WTC11 (cell line): ENCODE results near the gene TLR5. TPM values are rescaled to one million over a fixed set of nuclear protein-coding genes. Genes with fewer than 3 reads are reported as not detected.

Experiments used
- ATAC-seq: fragments of 200-7000 bp; cut with Tn5 transposase; 2 replicates; pipeline ENCODE4 v1.10.0; 2021; ENCODE audit warnings: mild to moderate bottlenecking, moderate library complexity
- CTCF ChIA-PET: fragments of 300-600 bp; sonication (Branson Sonifier 250); formaldehyde crosslinking; loops from one replicate; lab custom pipeline; 2021; ENCODE audit warnings: antibody characterized with exemption; lab: Charles Lee
- POLR2A ChIA-PET: fragments of 350-600 bp; sonication (Branson Sonifier 250); formaldehyde crosslinking; loops from one replicate; lab custom pipeline; 2021; ENCODE audit warnings: antibody characterized with exemption; lab: Charles Lee
- DNase-seq: peaks from one replicate; pipeline ENCODE4 v3.0.0; 2021; ENCODE audit warnings: low spot score
- H3K27ac Mint-ChIP-seq: 2 replicates; pipeline ENCODE4 v1.8.0; 2021; ENCODE audit warnings: mixed read lengths
- H3K27me3 Mint-ChIP-seq: 2 replicates; pipeline ENCODE4 v1.8.0; 2021; ENCODE audit warnings: low read depth, mild to moderate bottlenecking, moderate library complexity, mixed read lengths
- H3K36me3 Mint-ChIP-seq: 2 replicates; pipeline ENCODE4 v1.8.0; 2021; ENCODE audit warnings: mixed read lengths
- H3K4me1 Mint-ChIP-seq: 2 replicates; pipeline ENCODE4 v1.8.0; 2022; ENCODE audit warnings: mixed read lengths
- H3K4me3 Mint-ChIP-seq: 2 replicates; pipeline ENCODE4 v1.8.0; 2021; ENCODE audit warnings: mild to moderate bottlenecking, moderate library complexity, mixed read lengths
- H3K9me3 Mint-ChIP-seq: 2 replicates; pipeline ENCODE4 v1.8.0; 2021; ENCODE audit warnings: mixed read lengths
- GABPB1 ChIP-seq: sonication (generic); formaldehyde crosslinking; IDR thresholded peaks from 2 replicates; pipeline ENCODE4 v1.8.1; 2023; ENCODE audit warnings: mild to moderate bottlenecking, missing genetic modification reagents
- KAT7 ChIP-seq: sonication (generic); formaldehyde crosslinking; IDR thresholded peaks from 2 replicates; pipeline ENCODE4 v1.8.1; 2023; ENCODE audit warnings: missing genetic modification reagents, mild to moderate bottlenecking, borderline replicate concordance
- NR3C1 ChIP-seq: sonication (generic); formaldehyde crosslinking; conservative IDR thresholded peaks from 2 replicates; pipeline ENCODE4 v1.8.1; 2023; ENCODE audit warnings: low read depth, mild to moderate bottlenecking, missing genetic modification reagents
- RELA ChIP-seq: sonication (generic); formaldehyde crosslinking; IDR thresholded peaks from 2 replicates; pipeline ENCODE4 v1.8.1; 2022; ENCODE audit warnings: missing genetic modification reagents, mild to moderate bottlenecking, borderline replicate concordance
- RORB ChIP-seq: fragments of 250-450 bp; sonication (Bioruptor Pico); IDR thresholded peaks from 2 replicates; pipeline ENCODE4 v1.9.0; 2021; ENCODE audit warnings: mild to moderate bottlenecking
- total RNA-seq: library from RNA; stranded (reverse); gene quantifications from 3 replicates; pipeline ENCODE4 v1.2.3, GENCODE V29; 2021
- TF ChIP-seq, protein P1 (sequence below): sonication (generic); formaldehyde crosslinking; IDR thresholded peaks from 2 replicates; pipeline ENCODE4 v1.8.1; 2023; ENCODE audit warnings: mild to moderate bottlenecking, missing genetic modification reagents
- TF ChIP-seq, protein P2 (sequence below): sonication (generic); formaldehyde crosslinking; IDR thresholded peaks from 2 replicates; pipeline ENCODE4 v1.8.0; 2022; ENCODE audit warnings: missing genetic modification reagents
- TF ChIP-seq, protein P3 (sequence below): sonication (generic); formaldehyde crosslinking; IDR thresholded peaks from 2 replicates; pipeline ENCODE4 v1.8.0; 2023; ENCODE audit warnings: missing genetic modification reagents, mild to moderate bottlenecking, borderline replicate concordance
- TF ChIP-seq, protein P4 (sequence below): sonication (generic); formaldehyde crosslinking; IDR thresholded peaks from 2 replicates; pipeline ENCODE4 v1.8.1; 2023; ENCODE audit warnings: mild to moderate bottlenecking, missing genetic modification reagents, borderline replicate concordance
- TF ChIP-seq, protein P5 (sequence below): sonication (generic); formaldehyde crosslinking; IDR thresholded peaks from 2 replicates; pipeline ENCODE4 v1.8.1; 2022; ENCODE audit warnings: low read depth, missing genetic modification reagents, borderline replicate concordance
- TF ChIP-seq, protein P6 (sequence below): fragments of 250-450 bp; sonication (Bioruptor Pico); IDR thresholded peaks from 2 replicates; pipeline ENCODE4 v1.9.0; 2021; ENCODE audit warnings: mild to moderate bottlenecking

Gene TLR5
- total RNA-seq, 1 experiment from 2014 or later: 0.46 TPM

DNA sequence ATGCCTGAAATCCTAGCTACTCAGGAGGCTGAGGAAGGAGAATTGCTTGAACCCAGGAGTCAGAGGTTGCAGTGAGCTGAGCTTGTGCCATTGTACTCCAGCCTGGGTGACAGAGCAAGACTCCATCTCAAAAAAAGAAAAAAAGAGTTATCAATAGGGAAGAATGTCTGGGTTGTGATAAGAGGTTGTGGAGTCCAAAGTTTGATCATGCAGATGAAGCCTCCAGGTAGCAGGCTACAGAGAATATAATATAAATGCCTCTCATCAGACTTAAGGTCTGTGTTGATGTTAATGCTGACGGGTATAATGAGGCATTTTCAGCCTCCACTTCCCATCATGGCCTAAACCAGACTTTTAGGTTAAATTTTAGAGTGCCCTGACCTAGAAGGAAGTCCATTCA lies 24.6 kb downstream of the TLR5 start (continued):
- TF ChIP-seq NR3C1 (no peak), KAT7 (CRISPR knock-in tag) (no peak), GABPB1 (CRISPR knock-in tag) (no peak), RELA (no peak)
- TF ChIP-seq, protein P1, sequence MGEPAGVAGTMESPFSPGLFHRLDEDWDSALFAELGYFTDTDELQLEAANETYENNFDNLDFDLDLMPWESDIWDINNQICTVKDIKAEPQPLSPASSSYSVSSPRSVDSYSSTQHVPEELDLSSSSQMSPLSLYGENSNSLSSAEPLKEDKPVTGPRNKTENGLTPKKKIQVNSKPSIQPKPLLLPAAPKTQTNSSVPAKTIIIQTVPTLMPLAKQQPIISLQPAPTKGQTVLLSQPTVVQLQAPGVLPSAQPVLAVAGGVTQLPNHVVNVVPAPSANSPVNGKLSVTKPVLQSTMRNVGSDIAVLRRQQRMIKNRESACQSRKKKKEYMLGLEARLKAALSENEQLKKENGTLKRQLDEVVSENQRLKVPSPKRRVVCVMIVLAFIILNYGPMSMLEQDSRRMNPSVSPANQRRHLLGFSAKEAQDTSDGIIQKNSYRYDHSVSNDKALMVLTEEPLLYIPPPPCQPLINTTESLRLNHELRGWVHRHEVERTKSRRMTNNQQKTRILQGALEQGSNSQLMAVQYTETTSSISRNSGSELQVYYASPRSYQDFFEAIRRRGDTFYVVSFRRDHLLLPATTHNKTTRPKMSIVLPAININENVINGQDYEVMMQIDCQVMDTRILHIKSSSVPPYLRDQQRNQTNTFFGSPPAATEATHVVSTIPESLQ (CRISPR knock-in tag): no peak
- TF ChIP-seq, protein P2, sequence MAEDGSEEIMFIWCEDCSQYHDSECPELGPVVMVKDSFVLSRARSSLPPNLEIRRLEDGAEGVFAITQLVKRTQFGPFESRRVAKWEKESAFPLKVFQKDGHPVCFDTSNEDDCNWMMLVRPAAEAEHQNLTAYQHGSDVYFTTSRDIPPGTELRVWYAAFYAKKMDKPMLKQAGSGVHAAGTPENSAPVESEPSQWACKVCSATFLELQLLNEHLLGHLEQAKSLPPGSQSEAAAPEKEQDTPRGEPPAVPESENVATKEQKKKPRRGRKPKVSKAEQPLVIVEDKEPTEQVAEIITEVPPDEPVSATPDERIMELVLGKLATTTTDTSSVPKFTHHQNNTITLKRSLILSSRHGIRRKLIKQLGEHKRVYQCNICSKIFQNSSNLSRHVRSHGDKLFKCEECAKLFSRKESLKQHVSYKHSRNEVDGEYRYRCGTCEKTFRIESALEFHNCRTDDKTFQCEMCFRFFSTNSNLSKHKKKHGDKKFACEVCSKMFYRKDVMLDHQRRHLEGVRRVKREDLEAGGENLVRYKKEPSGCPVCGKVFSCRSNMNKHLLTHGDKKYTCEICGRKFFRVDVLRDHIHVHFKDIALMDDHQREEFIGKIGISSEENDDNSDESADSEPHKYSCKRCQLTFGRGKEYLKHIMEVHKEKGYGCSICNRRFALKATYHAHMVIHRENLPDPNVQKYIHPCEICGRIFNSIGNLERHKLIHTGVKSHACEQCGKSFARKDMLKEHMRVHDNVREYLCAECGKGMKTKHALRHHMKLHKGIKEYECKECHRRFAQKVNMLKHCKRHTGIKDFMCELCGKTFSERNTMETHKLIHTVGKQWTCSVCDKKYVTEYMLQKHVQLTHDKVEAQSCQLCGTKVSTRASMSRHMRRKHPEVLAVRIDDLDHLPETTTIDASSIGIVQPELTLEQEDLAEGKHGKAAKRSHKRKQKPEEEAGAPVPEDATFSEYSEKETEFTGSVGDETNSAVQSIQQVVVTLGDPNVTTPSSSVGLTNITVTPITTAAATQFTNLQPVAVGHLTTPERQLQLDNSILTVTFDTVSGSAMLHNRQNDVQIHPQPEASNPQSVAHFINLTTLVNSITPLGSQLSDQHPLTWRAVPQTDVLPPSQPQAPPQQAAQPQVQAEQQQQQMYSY (CRISPR knock-in tag): no peak
- TF ChIP-seq, protein P3, sequence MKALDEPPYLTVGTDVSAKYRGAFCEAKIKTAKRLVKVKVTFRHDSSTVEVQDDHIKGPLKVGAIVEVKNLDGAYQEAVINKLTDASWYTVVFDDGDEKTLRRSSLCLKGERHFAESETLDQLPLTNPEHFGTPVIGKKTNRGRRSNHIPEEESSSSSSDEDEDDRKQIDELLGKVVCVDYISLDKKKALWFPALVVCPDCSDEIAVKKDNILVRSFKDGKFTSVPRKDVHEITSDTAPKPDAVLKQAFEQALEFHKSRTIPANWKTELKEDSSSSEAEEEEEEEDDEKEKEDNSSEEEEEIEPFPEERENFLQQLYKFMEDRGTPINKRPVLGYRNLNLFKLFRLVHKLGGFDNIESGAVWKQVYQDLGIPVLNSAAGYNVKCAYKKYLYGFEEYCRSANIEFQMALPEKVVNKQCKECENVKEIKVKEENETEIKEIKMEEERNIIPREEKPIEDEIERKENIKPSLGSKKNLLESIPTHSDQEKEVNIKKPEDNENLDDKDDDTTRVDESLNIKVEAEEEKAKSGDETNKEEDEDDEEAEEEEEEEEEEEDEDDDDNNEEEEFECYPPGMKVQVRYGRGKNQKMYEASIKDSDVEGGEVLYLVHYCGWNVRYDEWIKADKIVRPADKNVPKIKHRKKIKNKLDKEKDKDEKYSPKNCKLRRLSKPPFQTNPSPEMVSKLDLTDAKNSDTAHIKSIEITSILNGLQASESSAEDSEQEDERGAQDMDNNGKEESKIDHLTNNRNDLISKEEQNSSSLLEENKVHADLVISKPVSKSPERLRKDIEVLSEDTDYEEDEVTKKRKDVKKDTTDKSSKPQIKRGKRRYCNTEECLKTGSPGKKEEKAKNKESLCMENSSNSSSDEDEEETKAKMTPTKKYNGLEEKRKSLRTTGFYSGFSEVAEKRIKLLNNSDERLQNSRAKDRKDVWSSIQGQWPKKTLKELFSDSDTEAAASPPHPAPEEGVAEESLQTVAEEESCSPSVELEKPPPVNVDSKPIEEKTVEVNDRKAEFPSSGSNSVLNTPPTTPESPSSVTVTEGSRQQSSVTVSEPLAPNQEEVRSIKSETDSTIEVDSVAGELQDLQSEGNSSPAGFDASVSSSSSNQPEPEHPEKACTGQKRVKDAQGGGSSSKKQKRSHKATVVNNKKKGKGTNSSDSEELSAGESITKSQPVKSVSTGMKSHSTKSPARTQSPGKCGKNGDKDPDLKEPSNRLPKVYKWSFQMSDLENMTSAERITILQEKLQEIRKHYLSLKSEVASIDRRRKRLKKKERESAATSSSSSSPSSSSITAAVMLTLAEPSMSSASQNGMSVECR (CRISPR knock-in tag): no peak
- TF ChIP-seq, protein P4, sequence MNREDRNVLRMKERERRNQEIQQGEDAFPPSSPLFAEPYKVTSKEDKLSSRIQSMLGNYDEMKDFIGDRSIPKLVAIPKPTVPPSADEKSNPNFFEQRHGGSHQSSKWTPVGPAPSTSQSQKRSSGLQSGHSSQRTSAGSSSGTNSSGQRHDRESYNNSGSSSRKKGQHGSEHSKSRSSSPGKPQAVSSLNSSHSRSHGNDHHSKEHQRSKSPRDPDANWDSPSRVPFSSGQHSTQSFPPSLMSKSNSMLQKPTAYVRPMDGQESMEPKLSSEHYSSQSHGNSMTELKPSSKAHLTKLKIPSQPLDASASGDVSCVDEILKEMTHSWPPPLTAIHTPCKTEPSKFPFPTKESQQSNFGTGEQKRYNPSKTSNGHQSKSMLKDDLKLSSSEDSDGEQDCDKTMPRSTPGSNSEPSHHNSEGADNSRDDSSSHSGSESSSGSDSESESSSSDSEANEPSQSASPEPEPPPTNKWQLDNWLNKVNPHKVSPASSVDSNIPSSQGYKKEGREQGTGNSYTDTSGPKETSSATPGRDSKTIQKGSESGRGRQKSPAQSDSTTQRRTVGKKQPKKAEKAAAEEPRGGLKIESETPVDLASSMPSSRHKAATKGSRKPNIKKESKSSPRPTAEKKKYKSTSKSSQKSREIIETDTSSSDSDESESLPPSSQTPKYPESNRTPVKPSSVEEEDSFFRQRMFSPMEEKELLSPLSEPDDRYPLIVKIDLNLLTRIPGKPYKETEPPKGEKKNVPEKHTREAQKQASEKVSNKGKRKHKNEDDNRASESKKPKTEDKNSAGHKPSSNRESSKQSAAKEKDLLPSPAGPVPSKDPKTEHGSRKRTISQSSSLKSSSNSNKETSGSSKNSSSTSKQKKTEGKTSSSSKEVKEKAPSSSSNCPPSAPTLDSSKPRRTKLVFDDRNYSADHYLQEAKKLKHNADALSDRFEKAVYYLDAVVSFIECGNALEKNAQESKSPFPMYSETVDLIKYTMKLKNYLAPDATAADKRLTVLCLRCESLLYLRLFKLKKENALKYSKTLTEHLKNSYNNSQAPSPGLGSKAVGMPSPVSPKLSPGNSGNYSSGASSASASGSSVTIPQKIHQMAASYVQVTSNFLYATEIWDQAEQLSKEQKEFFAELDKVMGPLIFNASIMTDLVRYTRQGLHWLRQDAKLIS (CRISPR knock-in tag): no peak
- TF ChIP-seq, protein P5, sequence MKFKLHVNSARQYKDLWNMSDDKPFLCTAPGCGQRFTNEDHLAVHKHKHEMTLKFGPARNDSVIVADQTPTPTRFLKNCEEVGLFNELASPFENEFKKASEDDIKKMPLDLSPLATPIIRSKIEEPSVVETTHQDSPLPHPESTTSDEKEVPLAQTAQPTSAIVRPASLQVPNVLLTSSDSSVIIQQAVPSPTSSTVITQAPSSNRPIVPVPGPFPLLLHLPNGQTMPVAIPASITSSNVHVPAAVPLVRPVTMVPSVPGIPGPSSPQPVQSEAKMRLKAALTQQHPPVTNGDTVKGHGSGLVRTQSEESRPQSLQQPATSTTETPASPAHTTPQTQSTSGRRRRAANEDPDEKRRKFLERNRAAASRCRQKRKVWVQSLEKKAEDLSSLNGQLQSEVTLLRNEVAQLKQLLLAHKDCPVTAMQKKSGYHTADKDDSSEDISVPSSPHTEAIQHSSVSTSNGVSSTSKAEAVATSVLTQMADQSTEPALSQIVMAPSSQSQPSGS (CRISPR knock-in tag): no peak

DNA sequence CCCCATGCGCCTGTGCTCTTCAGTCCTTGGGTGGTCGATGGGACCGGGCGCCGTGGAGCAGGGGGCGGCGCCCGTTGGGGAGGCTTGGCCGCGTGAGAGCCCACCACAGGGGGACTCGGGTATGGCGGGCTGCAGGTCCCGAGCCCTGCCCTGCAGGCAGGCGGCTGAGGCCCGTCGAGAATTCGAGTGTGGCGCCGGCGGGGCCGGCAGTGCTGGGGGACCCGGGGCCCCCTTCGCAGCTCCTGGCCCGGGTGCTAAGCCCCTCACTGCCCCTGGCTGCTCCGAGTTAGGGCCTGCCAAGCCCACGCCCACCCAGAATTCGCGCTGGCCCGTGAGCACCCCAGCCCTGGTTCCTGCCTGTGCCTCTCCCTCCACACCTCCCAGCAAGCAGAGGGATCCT lies 26.1 kb downstream of the TLR5 start:
- no peaks in the 10 kb centered on the region for H3K36me3 Mint-ChIP-seq
- ChIA-PET CTCF (interaction anchor here (0.8 kb wide), 1 partner anchor 13 kb away, joined by 3 read pairs; no protein-coding TSS in a partner anchor), POLR2A (no interaction called here)
- H3K9me3 Mint-ChIP-seq: peaks cover 23% of the 10 kb centered on the region
- no peak overlapping the region for H3K27ac Mint-ChIP-seq
- TF ChIP-seq, protein P6, sequence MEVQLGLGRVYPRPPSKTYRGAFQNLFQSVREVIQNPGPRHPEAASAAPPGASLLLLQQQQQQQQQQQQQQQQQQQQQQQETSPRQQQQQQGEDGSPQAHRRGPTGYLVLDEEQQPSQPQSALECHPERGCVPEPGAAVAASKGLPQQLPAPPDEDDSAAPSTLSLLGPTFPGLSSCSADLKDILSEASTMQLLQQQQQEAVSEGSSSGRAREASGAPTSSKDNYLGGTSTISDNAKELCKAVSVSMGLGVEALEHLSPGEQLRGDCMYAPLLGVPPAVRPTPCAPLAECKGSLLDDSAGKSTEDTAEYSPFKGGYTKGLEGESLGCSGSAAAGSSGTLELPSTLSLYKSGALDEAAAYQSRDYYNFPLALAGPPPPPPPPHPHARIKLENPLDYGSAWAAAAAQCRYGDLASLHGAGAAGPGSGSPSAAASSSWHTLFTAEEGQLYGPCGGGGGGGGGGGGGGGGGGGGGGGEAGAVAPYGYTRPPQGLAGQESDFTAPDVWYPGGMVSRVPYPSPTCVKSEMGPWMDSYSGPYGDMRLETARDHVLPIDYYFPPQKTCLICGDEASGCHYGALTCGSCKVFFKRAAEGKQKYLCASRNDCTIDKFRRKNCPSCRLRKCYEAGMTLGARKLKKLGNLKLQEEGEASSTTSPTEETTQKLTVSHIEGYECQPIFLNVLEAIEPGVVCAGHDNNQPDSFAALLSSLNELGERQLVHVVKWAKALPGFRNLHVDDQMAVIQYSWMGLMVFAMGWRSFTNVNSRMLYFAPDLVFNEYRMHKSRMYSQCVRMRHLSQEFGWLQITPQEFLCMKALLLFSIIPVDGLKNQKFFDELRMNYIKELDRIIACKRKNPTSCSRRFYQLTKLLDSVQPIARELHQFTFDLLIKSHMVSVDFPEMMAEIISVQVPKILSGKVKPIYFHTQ (CRISPR knock-in tag): no peak
- no peak for TF ChIP-seq RORB (CRISPR knock-in tag)
- TF ChIP-seq, protein P2 (CRISPR knock-in tag): no peak
- H3K27me3 Mint-ChIP-seq: 0 out of 2 replicates have a peak, but pooled peaks cover 3% of the 10 kb centered on the region
- ATAC-seq: no peak; the same call in 1 of the 2 replicates
- H3K4me1 Mint-ChIP-seq: peaks cover 15% of the 10 kb centered on the region
- no peak for DNase-seq
- no peak overlapping the region for H3K4me3 Mint-ChIP-seq
